ENCODE measurements around the gene KLHDC8A. TPM values are rescaled to one million over a fixed set of nuclear protein-coding genes. Genes with fewer than 3 reads are reported as not detected.

KLHDC8A gene

Small RNA genes within 50 kb of the gene (small RNA-seq; reads per million reads assigned to genes)
- gene SNRPGP10 (ENCODE audit: insufficient read depth) = not detected

Data from neuronal stem cell (in vitro differentiated cells).